ENCODE data around the gene COL6A1. TPM values are rescaled to one million over a fixed set of nuclear protein-coding genes. Genes with fewer than 3 reads are reported as not detected.
"Not testable (repeated sequence)": the region's sequence is repeated elsewhere in the genome, so short reads cannot be mapped to it uniquely, and the experiment has no call there.

Gene COL6A1
- total RNA-seq, 6 experiments from 2014 or later = 350 to 415 (median 382) TPM

- TF ChIP-seq, protein P1, sequence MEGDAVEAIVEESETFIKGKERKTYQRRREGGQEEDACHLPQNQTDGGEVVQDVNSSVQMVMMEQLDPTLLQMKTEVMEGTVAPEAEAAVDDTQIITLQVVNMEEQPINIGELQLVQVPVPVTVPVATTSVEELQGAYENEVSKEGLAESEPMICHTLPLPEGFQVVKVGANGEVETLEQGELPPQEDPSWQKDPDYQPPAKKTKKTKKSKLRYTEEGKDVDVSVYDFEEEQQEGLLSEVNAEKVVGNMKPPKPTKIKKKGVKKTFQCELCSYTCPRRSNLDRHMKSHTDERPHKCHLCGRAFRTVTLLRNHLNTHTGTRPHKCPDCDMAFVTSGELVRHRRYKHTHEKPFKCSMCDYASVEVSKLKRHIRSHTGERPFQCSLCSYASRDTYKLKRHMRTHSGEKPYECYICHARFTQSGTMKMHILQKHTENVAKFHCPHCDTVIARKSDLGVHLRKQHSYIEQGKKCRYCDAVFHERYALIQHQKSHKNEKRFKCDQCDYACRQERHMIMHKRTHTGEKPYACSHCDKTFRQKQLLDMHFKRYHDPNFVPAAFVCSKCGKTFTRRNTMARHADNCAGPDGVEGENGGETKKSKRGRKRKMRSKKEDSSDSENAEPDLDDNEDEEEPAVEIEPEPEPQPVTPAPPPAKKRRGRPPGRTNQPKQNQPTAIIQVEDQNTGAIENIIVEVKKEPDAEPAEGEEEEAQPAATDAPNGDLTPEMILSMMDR (IDR thresholded peaks at IDR 0.05) = no peak
- no peak for DNase-seq
- H3K4me1 Mint-ChIP-seq (ENCODE audit: low read depth) = peaks cover 5% of the 10 kb centered on the region; the same call in 1 of the 2 replicates
- no peaks in the 10 kb centered on the region for H3K9me3 Mint-ChIP-seq
- H3K27me3 Mint-ChIP-seq (ENCODE audit: insufficient read depth) = peaks cover 2% of the 10 kb centered on the region
- no peak overlapping the region for H3K4me3 Mint-ChIP-seq
- H3K27ac Mint-ChIP-seq = no peak overlapping the region
- no peaks in the 10 kb centered on the region for H3K36me3 Mint-ChIP-seq (ENCODE audit: low read depth)
Observed at GRCh38 chr21:46045154-46045553, 63.6 kb downstream of the COL6A1 start.

- H3K27me3 Mint-ChIP-seq (ENCODE audit: insufficient read depth) = no peaks in the 10 kb centered on the region; the same call in 1 of the 2 replicates
- H3K27ac Mint-ChIP-seq = no peak overlapping the region
- DNase-seq = no peak
- H3K36me3 Mint-ChIP-seq (ENCODE audit: low read depth) = peaks cover 3% of the 10 kb centered on the region; the same call in 1 of the 2 replicates
- H3K4me1 Mint-ChIP-seq (ENCODE audit: low read depth) = peaks cover 5% of the 10 kb centered on the region; the same call in 1 of the 2 replicates
- TF ChIP-seq, protein P1 (IDR thresholded peaks at IDR 0.05) = no peak
- no peak overlapping the region for H3K4me3 Mint-ChIP-seq
- H3K9me3 Mint-ChIP-seq = no peaks in the 10 kb centered on the region; the same call in 1 of the 2 replicates
Observed at GRCh38 chr21:46046471-46046870, 64.9 kb downstream of the COL6A1 start.

DNA sequence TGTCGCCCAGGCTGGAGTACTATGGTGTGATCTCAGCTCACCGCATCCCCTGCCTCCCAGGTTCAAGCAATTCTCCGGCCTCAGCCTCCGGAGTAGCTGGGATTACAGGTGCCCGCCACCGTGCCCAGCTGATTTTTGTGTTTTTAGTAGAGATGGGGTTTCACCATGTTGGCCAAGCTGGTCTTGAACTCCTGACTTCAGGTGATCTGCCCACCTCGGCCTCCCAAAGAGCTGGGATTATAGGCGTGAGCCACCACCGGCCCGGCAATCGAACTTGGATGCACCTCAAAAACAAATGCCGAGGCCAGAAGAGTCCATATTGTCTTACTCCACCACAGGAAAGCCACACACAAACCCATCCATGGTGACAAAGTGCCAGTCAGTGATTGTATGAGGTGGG, 65.3 kb downstream of the COL6A1 start:
- H3K36me3 Mint-ChIP-seq (ENCODE audit: low read depth); H3K27ac Mint-ChIP-seq; H3K4me1 Mint-ChIP-seq (ENCODE audit: low read depth); DNase-seq; H3K4me3 Mint-ChIP-seq; H3K27me3 Mint-ChIP-seq (ENCODE audit: insufficient read depth); H3K9me3 Mint-ChIP-seq: not testable (repeated sequence)

- TF ChIP-seq, protein P1 (IDR thresholded peaks at IDR 0.05) = no peak
- H3K9me3 Mint-ChIP-seq = no peaks in the 10 kb centered on the region; the same call in 1 of the 2 replicates
- H3K36me3 Mint-ChIP-seq (ENCODE audit: low read depth) = peaks cover 11% of the 10 kb centered on the region
- peaks cover 5% of the 10 kb centered on the region; the same call in 1 of the 2 replicates for H3K27me3 Mint-ChIP-seq (ENCODE audit: insufficient read depth)
- peaks cover 23% of the 10 kb centered on the region for H3K4me1 Mint-ChIP-seq (ENCODE audit: low read depth)
- H3K4me3 Mint-ChIP-seq = no peak overlapping the region
- peak; percentile 98 for DNase-seq
- H3K27ac Mint-ChIP-seq = no peak overlapping the region
Observed at GRCh38 chr21:46048926-46049889, 67.6 kb downstream of the COL6A1 start.

GRCh38 chr21:46049890-46050667, 68.5 kb downstream of the COL6A1 start:
- Mint-ChIP-seq H3K4me1 (ENCODE audit: low read depth) (peaks cover 25% of the 10 kb centered on the region), H3K4me3 (no peak overlapping the region), H3K36me3 (ENCODE audit: low read depth) (peaks cover 11% of the 10 kb centered on the region), H3K9me3 (no peaks in the 10 kb centered on the region; the same call in 1 of the 2 replicates), H3K27ac (no peak overlapping the region), H3K27me3 (ENCODE audit: insufficient read depth) (peaks cover 5% of the 10 kb centered on the region)
- TF ChIP-seq, protein P1 (IDR thresholded peaks at IDR 0.05) = no peak
- DNase-seq = no peak

Measured in HFFc6 (cell line).